Fibroblast of lung (primary cell): ENCODE measurements around the gene KRT23. TPM values are rescaled to one million over a fixed set of nuclear protein-coding genes. Genes with fewer than 3 reads are reported as not detected.

Experiments
- DNase-seq, 2 donors: peaks; one replicate each; pipeline versions ENCODE4 v3.0.0 to v3.0.0-alpha.2; 2010; ENCODE audit warnings: low read depth in 2 of 2
- H2AFZ ChIP-seq: 2 replicates; pipeline ENCODE4 v1.5.1; 2012; ENCODE audit warnings: low read length, control low read depth, inconsistent platforms
- H3K27ac ChIP-seq: 2 replicates; pipeline ENCODE4 v1.5.1; 2011; ENCODE audit warnings: low read length, control low read depth; ENCODE audit not compliant: insufficient read depth
- H3K27me3 ChIP-seq: 2 replicates; pipeline ENCODE4 v1.5.1; 2011; ENCODE audit warnings: mild to moderate bottlenecking, low read length; ENCODE audit not compliant: control insufficient read depth, insufficient read depth
- H3K36me3 ChIP-seq: 2 replicates; pipeline ENCODE4 v1.5.1; 2011; ENCODE audit warnings: low read length; ENCODE audit not compliant: control insufficient read depth, insufficient read depth
- H3K4me1 ChIP-seq: 2 replicates; pipeline ENCODE4 v1.5.1; 2011; ENCODE audit warnings: low read length; ENCODE audit not compliant: control insufficient read depth, insufficient read depth; ENCODE audit errors: extremely low read depth
- H3K4me2 ChIP-seq: 2 replicates; pipeline ENCODE4 v1.5.1; 2011; ENCODE audit warnings: low read length, control low read depth; ENCODE audit not compliant: insufficient read depth; ENCODE audit errors: extremely low read depth
- H3K4me3 ChIP-seq, 4 experiments: fragments of 200-600 bp in 1 of 4; sonication (generic) in 1 of 4; replicated peaks in 1 of 4; 2 replicates each; pipeline ENCODE4 v1.5.1; 2011 to 2016; ENCODE audit warnings: low read length in 4 of 4, low read depth in 3 of 4, mild to moderate bottlenecking in 3 of 4, control low read depth in 2 of 4, inconsistent platforms in 1 of 4, mixed read lengths in 1 of 4; ENCODE audit not compliant: insufficient read depth in 1 of 4; ENCODE audit errors: control extremely low read depth in 1 of 4
- H3K79me2 ChIP-seq: 2 replicates; pipeline ENCODE4 v1.5.1; 2012; ENCODE audit warnings: mild to moderate bottlenecking, low read length, inconsistent platforms; ENCODE audit not compliant: control insufficient read depth, insufficient read depth
- H3K9ac ChIP-seq: 2 replicates; pipeline ENCODE4 v1.5.1; 2011; ENCODE audit warnings: mild to moderate bottlenecking, low read length, control low read depth; ENCODE audit not compliant: insufficient read depth
- H3K9me3 ChIP-seq: 2 replicates; pipeline ENCODE4 v1.5.1; 2012; ENCODE audit warnings: low read depth, low read length; ENCODE audit not compliant: control insufficient read depth, insufficient read depth
- H4K20me1 ChIP-seq: 2 replicates; pipeline ENCODE4 v1.5.1; 2011; ENCODE audit warnings: low read length; ENCODE audit not compliant: control insufficient read depth, insufficient read depth; ENCODE audit errors: extremely low read depth
- EZH2 ChIP-seq: IDR thresholded peaks from 2 replicates; pipeline ENCODE4 v1.5.1; 2012; ENCODE audit warnings: low read length, control low read depth, mild to moderate bottlenecking; ENCODE audit errors: missing control alignments
- polyA plus RNA-seq, 2 donors: library from polyadenylated mRNA; depleted of rRNA in 1 of 2; stranded (reverse) in 1 of 2; unstranded in 1 of 2; fragments of >200 nt; gene quantifications; 2 replicates each; pipeline ENCODE4 v1.2.1, GENCODE V29; 2011 to 2012; ENCODE audit warnings: missing spikeins in 1 of 2
- total RNA-seq: library from RNA; depleted of rRNA; stranded (reverse); fragments of >200 nt; gene quantifications from 2 replicates; pipeline ENCODE4 v1.2.1, GENCODE V29; 2014
- TF ChIP-seq, protein P1 (sequence below), 2 donors: IDR thresholded peaks in 1 of 2; conservative IDR thresholded peaks in 1 of 2; 1 replicate in 1 of 2; 2 replicates in 1 of 2; pipeline ENCODE4 v1.5.1; 2011 to 2012; ENCODE audit warnings: low read length in 2 of 2, control low read depth in 1 of 2, inconsistent platforms in 1 of 2, low read depth in 1 of 2, mild to moderate bottlenecking in 1 of 2

Gene KRT23
- total and polyA plus RNA-seq, 2 donors (not counting 1 experiment from before 2014, with no cell fraction given), result 0.17 TPM; not detected in 1

- no peaks in the 10 kb centered on the region for H3K79me2 ChIP-seq
- no peak overlapping the region for H2AFZ ChIP-seq
- H3K4me1 ChIP-seq, result peaks cover 9% of the 10 kb centered on the region
- H3K27me3 ChIP-seq, result no peaks in the 10 kb centered on the region
- H4K20me1 ChIP-seq, result no peaks in the 10 kb centered on the region
- no peak overlapping the region for H3K4me2 ChIP-seq
- H3K4me3 ChIP-seq, result no peak overlapping the region
- DNase-seq, result no peak
- no peak overlapping the region for H3K27ac ChIP-seq
- no peaks in the 10 kb centered on the region for H3K36me3 ChIP-seq
- H3K9ac ChIP-seq, result no peak overlapping the region
- TF ChIP-seq EZH2, result no peak
- TF ChIP-seq, protein P1, sequence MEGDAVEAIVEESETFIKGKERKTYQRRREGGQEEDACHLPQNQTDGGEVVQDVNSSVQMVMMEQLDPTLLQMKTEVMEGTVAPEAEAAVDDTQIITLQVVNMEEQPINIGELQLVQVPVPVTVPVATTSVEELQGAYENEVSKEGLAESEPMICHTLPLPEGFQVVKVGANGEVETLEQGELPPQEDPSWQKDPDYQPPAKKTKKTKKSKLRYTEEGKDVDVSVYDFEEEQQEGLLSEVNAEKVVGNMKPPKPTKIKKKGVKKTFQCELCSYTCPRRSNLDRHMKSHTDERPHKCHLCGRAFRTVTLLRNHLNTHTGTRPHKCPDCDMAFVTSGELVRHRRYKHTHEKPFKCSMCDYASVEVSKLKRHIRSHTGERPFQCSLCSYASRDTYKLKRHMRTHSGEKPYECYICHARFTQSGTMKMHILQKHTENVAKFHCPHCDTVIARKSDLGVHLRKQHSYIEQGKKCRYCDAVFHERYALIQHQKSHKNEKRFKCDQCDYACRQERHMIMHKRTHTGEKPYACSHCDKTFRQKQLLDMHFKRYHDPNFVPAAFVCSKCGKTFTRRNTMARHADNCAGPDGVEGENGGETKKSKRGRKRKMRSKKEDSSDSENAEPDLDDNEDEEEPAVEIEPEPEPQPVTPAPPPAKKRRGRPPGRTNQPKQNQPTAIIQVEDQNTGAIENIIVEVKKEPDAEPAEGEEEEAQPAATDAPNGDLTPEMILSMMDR (conservative IDR thresholded peaks at IDR 0.05 in 1 of 2, IDR thresholded peaks at IDR 0.05 in 1 of 2; ENCODE audit: low read depth in 1 of 2, low read length in 2 of 2), result no peak
- H3K9me3 ChIP-seq, result no peaks in the 10 kb centered on the region
Measured at GRCh38 chr17:40962059-40962561, 24.7 kb upstream of the KRT23 start.

GRCh38 chr17:40961591-40961990 is 24.1 kb upstream of the KRT23 start:
- no peak for DNase-seq
- Histone ChIP-seq H3K9me3 (no peaks in the 10 kb centered on the region), H3K4me3 (no peak overlapping the region), H3K4me1 (peaks cover 10% of the 10 kb centered on the region), H3K27me3 (no peaks in the 10 kb centered on the region), H3K36me3 (no peaks in the 10 kb centered on the region), H3K9ac (no peak overlapping the region), H3K27ac (no peak overlapping the region), H3K4me2 (no peak overlapping the region), H2AFZ (no peak overlapping the region), H4K20me1 (no peaks in the 10 kb centered on the region), H3K79me2 (no peaks in the 10 kb centered on the region)
- TF ChIP-seq EZH2, result no peak
- TF ChIP-seq, protein P1 (conservative IDR thresholded peaks at IDR 0.05 in 1 of 2, IDR thresholded peaks at IDR 0.05 in 1 of 2; ENCODE audit: low read depth in 1 of 2, low read length in 2 of 2), result no peak

DNA sequence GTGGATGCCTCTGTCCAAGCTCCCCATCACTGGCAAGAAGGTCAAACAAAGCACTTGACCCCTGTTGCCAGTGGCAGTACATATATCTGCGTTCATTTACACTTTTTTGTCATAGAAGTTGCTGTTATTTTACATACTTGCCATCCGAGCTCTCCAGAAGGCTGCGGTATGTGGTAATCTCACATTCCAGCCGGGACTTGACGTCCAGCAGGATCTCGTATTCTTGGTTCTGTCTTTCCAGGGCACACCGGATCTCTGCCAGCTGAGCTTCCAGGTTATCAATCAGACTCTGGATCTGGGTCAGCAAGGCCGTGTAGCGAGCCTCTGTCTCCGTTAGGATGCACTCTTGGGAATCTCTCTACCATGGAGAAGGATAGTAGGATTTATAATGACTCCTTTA is 22.7 kb upstream of the KRT23 start:
- DNase-seq, result peak in 1 of 2 donors; percentile 26
- Histone ChIP-seq H3K4me1 (peaks cover 13% of the 10 kb centered on the region), H3K27ac (no peak overlapping the region), H3K36me3 (no peaks in the 10 kb centered on the region), H3K9me3 (no peaks in the 10 kb centered on the region), H3K9ac (no peak overlapping the region), H3K27me3 (no peaks in the 10 kb centered on the region), H3K79me2 (no peaks in the 10 kb centered on the region), H3K4me3 (peak overlapping the region in 1 of 4 experiments; percentile 46), H4K20me1 (no peaks in the 10 kb centered on the region), H2AFZ (peak overlapping the region; percentile 9), H3K4me2 (peak overlapping the region; percentile 6)
- TF ChIP-seq, protein P1 (conservative IDR thresholded peaks at IDR 0.05 in 1 of 2, IDR thresholded peaks at IDR 0.05 in 1 of 2; ENCODE audit: low read depth in 1 of 2, low read length in 2 of 2), result no peak
- no peak for TF ChIP-seq EZH2
